ENCODE measurements around the gene RGS19. TPM values are rescaled to one million over a fixed set of nuclear protein-coding genes. Genes with fewer than 3 reads are reported as not detected.
"Not testable (repeated sequence)": the region's sequence is repeated elsewhere in the genome, so short reads cannot be mapped to it uniquely, and the experiment has no call there.

The RGS19 gene
- polyA plus RNA-seq, 4 donors: 5.7 to 8.3 (median 7.1) TPM

DNA sequence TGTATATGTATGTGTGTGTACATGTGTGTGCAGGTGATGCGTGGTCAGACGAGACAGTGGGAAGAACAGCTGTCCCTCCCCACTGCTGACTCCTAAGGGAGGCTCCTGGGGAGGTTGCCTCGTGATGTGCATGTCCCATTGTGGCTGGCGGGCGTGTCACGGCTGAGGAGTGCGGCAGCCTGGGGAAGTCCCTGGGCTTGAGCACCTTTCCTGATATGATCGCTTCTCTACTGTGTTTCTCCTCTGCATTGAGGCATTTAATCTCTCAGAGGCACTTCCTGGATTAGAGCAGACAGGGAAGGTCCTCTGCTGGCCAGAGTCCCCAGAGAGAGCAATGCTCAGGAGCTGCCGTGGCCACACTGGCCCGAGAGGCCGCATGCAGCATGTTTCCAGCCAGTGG is 16.6 kb upstream of the RGS19 start:
- DNase-seq (ENCODE audit: low read depth in 4 of 4, low spot score in 2 of 4): no peak

GRCh38 chr20:64095455-64095854 is 16.1 kb upstream of the RGS19 start:
- no peak for DNase-seq (ENCODE audit: low read depth in 4 of 4, low spot score in 2 of 4)

DNA sequence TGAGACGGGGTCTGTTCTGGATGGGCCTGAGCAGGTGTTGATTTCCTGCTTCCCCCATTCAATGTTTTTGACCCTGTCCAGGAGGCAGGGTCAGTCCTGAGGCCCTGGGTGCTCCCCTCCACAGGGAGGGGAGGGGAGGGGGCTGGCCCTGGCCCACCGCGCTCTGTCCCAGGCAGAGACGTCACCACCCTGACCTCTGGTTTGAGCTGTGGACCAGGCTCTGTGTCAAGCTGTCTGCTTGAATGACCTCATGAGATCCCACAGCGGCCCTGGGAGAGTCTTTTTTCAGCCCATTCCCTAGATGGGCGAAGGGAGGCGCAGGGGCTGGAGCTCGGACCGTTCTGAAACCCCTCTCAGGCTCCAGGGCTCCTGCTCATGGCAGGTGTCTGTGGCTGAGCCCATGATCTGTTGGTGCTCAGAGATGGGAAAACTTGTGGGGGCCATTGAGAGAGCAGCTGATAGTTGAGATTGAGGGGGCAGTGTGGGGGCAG is 13.7 kb upstream of the RGS19 start:
- no peak for DNase-seq (ENCODE audit: low read depth in 4 of 4, low spot score in 2 of 4)

DNA sequence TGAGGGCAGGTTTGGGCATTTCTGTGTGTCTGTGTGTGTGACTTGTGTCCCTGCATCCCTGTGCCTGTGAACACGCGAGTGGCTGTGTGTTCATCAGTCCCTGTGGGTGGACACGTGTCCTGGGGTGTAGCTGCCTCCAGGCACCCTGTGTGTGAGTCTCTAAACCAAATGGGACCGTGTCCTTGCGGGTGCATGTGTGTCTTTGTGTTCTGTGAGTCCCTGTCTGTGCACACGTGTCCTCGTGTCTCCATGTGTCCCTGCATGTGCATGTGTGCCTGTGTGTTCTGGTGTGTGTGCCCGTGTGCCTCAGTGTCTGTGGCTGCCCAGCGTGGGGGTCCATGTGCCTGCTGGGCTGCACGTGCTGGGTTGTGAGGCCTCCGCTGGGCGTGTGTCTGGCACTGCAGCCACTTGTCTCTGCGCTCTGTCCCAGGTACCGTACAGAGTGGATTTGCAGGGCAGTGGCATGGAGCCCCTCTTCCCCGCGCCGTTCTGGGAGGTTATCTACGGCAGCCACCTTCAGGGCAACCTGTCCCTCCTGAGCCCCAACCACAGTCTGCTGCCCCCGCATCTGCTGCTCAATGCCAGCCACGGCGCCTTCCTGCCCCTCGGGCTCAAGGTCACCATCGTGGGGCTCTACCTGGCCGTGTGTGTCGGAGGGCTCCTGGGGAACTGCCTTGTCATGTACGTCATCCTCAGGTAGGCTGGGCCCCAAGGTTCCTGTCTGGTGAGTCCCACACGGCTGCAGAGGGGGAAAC is 13.1 kb upstream of the RGS19 start:
- DNase-seq (ENCODE audit: low read depth in 4 of 4, low spot score in 2 of 4): no peak

DNA sequence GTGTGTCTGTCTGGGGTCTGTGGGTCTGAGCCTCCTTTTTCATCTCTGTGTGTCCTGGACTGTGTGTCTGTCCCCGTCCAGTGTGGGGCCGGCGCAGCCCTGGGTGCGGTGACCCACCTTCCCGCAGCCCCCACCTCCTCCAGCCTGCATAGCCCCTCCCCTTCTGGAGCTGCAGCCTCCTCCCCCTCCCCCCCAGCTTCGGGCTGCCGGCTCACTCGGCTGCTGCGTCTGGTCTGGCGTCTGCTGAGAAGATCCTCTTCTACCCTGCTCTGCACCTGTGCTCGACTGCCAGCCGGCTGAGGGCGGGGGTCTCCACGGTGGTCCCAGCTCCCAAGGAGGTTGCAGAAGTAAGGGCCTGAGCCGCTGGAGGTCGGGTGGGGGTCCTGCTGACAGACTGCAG is 12.5 kb upstream of the RGS19 start:
- no peak for DNase-seq (ENCODE audit: low read depth in 4 of 4, low spot score in 2 of 4)

DNA sequence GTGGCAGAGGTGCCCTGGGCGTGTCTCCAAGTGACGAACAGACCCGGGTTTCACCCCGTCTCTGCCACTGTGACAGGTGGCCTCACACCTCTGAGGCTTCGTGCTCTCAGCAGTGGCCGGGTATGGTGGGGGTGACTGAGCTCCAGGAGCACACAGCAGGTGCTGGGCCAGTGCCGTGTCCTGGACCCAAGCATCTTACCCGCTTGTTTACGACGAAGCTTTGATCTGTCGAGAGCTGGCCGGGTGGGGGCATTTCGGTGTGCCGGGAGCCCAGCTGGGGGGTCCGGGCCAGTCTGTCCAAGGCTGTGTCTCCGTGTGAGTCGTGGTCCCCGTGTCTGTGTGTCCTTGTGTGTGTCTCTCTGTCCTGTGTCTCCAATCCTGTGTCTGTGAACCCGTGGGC is 12.0 kb upstream of the RGS19 start:
- DNase-seq (ENCODE audit: low read depth in 4 of 4, low spot score in 2 of 4): no peak

- DNase-seq (ENCODE audit: low read depth in 4 of 4, low spot score in 2 of 4): no peak
Observed at GRCh38 chr20:64090165-64090564, 10.8 kb upstream of the RGS19 start.

- not testable (repeated sequence) for DNase-seq (ENCODE audit: low read depth in 4 of 4, low spot score in 2 of 4)
Observed at GRCh38 chr20:64088586-64088985, 9.3 kb upstream of the RGS19 start.

DNA sequence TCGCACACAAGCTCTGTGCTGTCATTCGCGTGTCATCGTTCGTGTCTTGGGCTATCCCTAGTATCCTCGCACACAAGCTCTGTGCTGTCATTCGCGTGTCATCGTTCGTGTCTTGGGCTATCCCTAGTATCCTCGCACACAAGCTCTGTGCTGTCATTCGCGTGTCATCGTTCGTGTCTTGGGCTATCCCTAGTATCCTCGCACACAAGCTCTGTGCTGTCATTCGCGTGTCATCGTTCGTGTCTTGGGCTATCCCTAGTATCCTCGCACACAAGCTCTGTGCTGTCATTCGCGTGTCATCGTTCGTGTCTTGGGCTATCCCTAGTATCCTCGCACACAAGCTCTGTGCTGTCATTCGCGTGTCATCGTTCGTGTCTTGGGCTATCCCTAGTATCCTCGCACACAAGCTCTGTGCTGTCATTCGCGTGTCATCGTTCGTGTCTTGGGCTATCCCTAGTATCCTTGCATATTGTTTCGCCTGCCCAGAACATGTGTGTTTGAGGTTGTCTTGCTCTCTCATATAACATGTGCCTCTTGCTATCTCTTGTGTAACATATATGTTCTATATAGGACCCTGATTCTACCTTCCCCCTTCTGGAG is 8.0 kb upstream of the RGS19 start:
- not testable (repeated sequence) for DNase-seq (ENCODE audit: low read depth in 4 of 4, low spot score in 2 of 4)

- no peak for DNase-seq (ENCODE audit: low read depth in 4 of 4, low spot score in 2 of 4)
Observed at GRCh38 chr20:64086801-64087200, 7.5 kb upstream of the RGS19 start.

- DNase-seq (ENCODE audit: low read depth in 4 of 4, low spot score in 2 of 4): no peak
Observed at GRCh38 chr20:64084685-64085152, 5.4 kb upstream of the RGS19 start.

GRCh38 chr20:64083804-64084684 is 4.7 kb upstream of the RGS19 start, which contains the start of gene LKAAEAR1:
Gene LKAAEAR1, minus strand, starts transcription at chr20:64084398. Its CDS starts 179 bp downstream, at chr20:64084219.
- DNase-seq (ENCODE audit: low read depth in 4 of 4, low spot score in 2 of 4): no peak

DNA sequence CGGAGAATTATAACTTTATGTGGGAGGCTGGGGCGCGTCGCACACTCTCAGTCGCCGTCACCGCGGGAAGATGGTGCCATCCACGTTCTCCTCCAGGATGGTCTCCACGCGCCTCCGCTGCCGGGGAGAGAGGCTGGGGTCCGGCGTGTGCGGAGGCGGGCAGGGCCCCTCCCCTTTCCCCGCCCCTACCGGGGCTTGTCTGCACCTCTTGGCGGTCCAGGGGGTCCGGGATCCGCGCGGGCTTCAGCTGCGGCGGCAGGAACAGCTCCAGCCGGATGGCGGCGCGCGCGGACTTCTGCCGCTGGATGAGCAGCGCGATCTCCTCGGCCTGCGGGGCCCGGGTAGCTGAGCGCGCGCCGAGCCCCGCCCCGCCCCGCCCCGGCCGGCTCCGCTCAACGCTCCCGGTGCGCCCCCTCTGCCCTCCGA is 4.1 kb upstream of the RGS19 start:
- no peak for DNase-seq (ENCODE audit: low read depth in 4 of 4, low spot score in 2 of 4)

GRCh38 chr20:64082820-64083377 is 3.6 kb upstream of the RGS19 start:
- no peak for DNase-seq (ENCODE audit: low read depth in 4 of 4, low spot score in 2 of 4)

GRCh38 chr20:64082126-64082731 is 2.9 kb upstream of the RGS19 start:
- no peak for DNase-seq (ENCODE audit: low read depth in 4 of 4, low spot score in 2 of 4)

GRCh38 chr20:64081624-64081964 is 2.3 kb upstream of the RGS19 start:
- DNase-seq (ENCODE audit: low read depth in 4 of 4, low spot score in 2 of 4): no peak

DNA sequence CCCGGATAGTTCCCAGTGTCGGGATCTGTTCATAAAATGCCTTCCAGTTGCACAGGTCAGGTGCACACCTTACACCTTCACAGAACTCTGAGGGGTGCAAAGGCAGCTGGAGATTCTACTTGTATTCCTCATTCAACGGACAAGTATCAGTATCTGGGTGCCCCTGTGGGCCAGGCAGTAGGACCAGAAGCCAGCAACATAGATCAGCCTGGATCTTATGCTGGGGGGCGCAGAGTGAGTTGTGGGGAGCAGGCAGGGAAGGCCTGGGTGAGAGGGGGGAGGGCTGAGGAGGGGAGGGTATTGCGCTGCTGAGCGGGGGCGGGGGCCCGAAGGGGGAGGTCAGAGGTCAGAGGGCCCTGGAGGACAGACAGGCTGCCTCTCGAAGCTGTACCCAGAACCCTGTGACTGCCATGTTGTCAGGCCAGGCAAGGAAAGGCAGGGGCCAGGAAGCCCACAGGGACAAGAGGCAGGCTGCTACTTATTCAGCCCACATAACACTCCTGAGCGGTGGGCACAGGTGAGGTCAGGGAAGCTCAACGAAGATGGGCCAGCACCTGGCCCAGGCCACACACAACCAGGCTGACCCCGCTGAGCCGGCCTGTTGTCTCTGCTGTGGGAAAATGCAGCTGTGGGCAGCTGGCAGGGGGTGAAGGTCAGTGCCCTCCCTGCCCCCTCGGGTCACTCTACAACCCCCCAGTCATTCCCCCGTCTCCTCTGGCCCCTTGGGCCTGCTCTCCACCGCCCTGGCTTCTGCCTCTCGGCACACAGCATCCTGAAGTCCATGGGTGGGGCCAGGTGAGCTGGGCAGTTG is 1.7 kb upstream of the RGS19 start:
- no peak for DNase-seq (ENCODE audit: low read depth in 4 of 4, low spot score in 2 of 4)

DNA sequence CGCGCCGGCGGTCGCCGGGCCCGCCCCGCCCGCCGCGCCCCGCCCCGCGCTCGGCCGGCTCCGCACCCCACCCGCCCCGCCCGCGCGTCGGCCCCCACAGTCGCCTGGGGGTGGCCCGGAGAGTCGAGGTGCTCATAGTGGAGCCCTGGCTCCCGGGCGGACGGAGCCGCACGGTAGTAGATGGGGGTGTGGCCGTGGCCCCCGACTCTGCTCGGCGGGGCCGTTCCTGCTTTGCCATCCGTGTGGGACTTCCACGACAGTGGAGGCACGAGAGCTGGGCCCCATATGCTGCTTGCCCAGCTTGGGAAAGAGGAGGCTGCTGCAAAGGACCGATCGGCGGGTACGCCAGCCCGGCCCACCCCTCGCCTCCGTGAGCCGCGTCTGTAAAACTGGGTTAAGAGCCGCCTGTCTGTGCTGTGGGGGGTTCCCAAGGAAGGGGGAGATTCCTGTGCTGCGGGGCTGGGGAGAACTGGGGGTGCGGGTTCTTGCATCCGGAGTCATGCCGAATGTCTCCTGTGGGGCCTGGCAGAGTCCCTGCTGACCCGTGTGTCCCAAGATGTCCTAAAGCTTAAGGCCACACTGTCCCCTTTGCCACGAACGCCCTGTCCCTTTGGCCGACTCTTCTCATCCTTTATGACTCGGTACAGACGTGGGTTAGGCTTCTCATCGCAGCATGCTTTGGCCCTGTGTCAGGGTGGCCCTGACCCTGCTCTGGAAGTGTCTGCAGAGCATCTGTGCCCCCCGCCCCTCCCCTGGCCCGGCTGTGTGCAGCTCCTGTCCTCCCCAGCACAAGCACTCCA is 895 bp upstream of the RGS19 start, which contains the start of gene OPRL1:
OPRL1 (plus strand) TSS at position 70 of the 800 bp plus-strand sequence. CDS start 12,639 bp downstream, outside the sequence.
- DNase-seq (ENCODE audit: low read depth in 4 of 4, low spot score in 2 of 4): no peak

DNA sequence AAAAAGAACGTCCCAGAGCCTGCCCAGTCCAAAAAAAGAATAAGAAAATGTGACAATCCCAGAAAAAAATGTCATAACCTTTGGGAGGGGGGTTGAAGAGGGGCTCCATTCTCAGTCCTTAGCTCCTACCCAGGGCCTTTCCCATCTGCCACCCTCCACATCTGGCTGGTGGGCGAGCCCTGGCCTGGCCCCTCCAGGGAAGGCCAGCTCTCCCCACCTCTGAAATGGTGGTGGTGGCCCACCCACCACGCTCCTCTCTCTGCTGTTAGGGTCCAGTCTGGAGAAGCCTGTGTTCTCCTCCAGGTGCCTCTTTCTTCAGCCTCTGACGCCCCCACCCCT is 415 bp downstream of the RGS19 start:
- no peak for DNase-seq (ENCODE audit: low read depth in 4 of 4, low spot score in 2 of 4)

Measured in left renal cortex interstitium (tissue), 4 donors.